ENCODE measurements around the gene RASGRP1.

GRCh38 chr15:38554354-38554753 is 10.3 kb downstream of the RASGRP1 start:
- TF ChIP-seq POLR2A (IDR thresholded peaks at IDR 0.05) (no peak), EP300 (IDR thresholded peaks at IDR 0.05) (no peak), CTCF (IDR thresholded peaks at IDR 0.05) (no peak)

Measured in tibial nerve (tissue), 4 donors.